NCI-H345 treated with DMSO at 0.1 percent for 48 hours (cell line): Measurements from ENCODE around the gene ARSA.

Experiments used
- DNase-seq: peaks from one replicate; lab custom pipeline; 2025; ENCODE audit not compliant: unreplicated experiment; lab: John Stamatoyannopoulos, UW

The ARSA gene

DNA sequence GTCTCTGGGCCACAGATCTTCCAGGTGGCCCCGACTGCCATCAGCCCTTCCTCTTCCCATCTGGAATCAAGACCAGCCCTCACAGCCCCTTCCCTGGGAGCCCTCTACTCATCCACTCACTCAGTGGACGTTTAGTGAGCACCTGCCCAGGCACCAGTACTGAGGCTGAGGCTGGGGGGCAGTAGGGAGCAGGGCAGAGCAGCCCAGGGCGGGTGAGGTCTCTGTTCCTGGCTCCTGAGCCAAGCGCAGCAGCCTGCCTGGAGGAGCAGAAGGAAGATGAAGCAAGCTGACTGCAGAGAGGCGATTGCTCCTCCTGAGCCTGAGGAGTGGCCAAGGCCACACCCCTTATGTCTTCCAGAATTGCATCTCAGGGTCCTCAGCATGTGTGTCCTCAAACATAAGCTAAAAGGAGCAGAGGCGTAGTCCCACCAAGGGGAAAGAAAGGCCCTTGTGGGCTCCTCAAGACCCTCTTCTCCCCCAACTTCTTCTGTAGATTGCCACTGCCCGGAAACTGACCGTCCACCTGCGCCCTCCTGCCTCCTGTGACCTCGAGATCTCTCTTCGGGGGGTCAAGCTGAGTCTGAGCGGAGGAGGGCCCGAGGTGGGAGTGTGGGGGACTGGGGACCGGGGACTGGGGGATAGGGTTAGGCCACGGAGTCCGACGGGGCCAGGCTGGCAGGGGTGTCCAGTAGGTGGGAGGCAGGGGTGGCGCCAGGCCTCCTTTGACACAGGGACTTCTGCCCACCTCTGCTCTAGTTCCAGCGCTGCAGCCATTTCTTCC, 21.6 kb downstream of the ARSA start:
- no peak for DNase-seq

DNA sequence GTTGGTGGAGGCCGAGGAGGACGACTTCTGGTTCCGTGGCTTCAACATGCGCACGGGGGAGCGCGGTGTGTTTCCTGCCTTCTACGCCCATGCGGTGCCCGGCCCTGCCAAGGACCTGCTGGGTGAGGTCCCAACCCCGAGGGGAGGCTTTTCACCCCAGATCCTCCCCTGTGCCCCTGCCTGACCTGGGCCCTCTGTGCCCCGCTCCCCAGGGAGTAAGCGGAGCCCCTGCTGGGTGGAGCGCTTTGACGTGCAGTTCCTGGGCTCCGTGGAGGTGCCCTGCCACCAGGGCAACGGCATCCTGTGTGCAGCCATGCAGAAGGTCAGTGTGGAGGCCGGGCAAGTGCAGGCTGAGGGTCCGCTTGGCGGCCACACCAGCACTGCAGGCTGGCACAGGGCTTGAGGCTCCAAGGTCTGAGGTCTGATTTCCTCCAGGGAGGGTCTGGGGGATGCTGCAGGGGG, 22.3 kb downstream of the ARSA start:
- no peak for DNase-seq

DNA sequence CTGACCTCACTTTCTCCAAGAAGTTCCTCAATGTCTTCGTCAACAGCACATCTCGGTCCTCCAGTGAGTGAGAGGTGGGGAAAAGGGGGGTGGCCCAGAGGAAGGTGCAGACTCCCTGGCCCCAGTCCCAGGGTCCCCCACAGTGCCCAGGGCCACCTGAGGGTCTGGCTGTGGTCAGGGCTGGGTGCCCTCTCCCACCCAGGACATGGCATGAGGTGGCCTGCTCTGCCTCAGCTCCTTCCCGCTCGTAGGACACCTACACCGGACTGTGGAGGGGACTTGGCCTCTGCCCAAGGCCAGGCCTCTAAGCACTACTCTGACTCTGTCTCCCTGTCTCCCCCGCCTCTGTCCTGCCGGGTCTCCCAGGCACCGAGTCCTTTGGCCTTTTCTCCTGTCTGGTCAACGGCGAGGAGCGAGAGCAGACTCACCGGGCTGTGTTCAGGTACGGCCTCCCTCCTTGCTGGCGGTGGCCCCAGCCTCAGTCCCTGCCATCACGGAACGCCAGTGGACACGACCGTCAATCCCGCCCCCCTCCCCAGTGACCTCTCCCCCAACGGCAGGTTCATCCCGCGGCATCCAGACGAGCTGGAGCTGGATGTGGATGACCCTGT, 22.8 kb downstream of the ARSA start:
- DNase-seq: no peak

DNA sequence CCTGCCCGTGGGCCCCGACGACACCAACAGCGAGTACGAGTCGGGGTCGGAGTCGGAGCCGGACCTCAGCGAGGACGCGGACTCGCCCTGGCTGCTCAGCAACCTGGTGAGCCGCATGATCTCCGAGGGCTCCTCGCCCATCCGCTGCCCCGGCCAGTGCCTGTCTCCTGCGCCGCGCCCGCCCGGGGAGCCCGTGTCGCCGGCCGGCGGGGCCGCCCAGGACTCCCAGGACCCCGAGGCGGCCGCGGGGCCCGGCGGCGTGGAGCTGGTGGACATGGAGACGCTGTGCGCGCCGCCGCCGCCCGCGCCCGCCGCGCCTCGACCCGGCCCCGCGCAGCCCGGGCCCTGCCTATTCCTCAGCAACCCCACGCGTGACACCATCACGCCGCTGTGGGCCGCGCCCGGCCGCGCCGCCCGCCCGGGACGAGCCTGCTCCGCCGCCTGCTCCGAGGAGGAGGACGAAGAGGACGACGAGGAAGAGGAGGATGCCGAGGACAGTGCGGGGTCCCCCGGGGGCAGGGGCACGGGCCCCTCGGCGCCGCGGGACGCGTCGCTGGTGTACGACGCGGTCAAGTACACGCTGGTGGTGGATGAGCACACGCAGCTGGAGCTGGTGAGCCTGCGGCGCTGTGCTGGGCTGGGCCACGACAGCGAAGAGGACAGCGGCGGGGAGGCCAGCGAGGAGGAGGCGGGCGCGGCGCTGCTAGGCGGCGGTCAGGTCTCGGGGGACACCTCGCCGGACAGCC, 23.5 kb downstream of the ARSA start:
- no peak for DNase-seq

DNA sequence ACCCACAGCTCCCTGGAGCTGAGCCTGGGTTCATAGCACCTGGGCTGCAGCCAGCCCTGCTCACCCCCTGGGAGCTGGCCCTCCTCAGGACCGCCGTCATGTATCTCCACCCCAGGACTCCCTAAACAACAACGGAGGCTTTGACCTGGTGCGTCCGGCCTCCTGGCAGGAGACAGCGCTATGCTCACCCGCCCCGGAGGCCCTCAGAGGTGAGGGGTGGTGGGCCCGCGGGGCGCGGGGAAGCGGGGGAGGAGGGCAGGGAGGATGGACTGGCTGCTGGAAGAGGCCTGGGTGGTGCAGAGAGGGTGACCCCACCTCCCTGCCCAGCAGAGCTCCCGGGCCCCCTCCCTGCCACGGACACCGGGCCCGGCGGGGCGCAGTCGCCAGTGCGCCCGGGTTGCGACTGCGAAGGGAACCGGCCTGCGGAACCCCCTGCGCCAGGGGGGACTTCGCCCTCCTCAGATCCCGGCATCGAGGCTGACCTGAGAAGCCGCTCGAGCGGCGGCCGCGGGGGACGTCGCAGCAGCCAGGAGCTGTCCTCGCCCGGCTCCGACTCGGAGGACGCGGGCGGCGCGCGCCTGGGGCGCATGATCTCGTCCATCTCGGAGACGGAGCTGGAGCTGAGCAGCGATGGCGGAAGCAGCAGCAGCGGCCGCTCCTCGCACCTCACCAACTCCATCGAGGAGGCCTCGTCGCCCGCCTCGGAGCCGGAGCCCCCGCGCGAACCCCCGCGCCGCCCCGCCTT, 24.3 kb downstream of the ARSA start:
- no peak for DNase-seq

DNA sequence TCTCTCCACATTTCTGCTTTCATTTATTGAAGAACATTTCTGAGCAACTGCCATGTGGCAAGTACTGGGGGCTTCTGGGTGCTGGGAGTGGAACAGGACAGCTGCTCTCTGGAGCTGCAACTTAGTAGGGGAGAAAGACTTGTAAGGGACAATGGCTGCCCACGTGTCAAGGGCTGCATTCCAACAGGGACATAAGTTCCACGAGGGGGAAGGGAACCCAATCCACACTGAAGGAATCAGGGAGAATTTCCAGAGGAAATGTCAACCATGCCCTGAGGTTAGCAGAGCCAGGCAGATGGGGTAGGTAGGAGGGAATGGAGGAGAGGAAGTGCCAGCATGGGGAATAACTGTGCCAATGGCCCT, 25.6 kb downstream of the ARSA start:
- DNase-seq: no peak

DNA sequence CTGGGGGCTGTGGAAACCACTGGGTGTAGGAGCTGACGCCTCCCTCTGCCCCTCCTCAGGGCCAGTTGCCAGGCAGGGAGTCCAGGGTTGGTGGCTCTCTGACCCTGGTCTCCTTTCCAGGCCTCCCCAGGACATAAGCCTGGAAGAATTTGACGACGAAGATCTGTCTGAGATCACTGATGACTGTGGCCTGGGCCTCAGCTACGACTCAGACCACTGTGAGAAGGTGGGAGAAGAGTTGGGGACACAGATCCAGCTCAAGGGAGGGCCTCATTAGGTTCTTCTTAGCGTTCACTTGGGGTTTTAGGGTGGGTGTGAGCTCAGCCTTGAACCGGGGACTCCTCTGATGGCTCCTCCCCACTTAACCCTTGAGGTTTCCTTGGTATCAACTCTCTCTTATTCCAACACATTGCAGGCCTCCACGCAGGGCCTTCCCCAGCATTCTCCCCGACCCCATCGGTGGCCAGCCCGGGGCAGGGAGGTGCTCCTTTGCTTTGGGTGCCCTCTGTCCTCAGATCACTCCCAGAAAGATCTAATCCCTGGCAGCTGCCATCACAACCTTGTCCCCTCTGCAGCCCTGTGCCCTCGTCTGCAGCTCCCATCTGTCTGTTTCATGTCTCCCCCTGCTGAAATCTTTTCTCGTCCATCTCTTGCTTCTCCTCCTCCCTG, 26.1 kb downstream of the ARSA start:
- no peak for DNase-seq

DNA sequence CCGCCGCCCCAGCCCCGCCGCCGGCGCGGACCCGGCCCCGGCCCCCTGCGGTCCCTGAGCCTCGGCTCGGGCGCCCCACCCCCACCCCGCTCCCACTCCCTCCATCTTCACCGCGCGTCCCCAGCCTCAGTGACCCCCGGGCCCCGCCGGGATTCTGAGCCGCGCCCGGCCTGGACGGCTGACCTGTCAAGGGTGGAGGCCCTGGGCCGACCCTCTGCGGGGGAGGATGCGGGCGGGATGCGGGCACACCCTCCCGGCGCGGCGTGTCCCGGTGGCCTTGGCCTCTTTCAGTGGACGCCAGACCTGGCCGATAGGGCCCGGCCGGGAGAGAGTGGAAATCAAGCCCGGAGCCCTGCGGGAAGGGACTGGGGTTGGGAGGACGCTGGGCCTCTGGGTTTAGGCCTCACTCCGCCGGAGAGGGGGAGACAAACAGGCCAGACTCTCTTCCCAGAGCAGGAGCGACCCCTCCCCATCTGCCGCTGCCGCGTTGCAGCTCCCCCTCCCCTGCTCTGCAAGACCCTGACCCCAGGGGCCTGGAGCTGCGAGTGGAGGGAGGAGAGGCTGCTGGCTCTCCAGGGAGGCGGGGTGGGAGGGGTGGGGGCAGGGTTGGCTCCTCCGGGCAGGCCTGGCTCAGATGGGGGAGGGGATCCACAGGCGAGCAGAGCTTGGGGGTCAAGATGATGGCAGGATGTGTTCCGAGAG, 26.8 kb downstream of the ARSA start:
- DNase-seq: no peak

DNA sequence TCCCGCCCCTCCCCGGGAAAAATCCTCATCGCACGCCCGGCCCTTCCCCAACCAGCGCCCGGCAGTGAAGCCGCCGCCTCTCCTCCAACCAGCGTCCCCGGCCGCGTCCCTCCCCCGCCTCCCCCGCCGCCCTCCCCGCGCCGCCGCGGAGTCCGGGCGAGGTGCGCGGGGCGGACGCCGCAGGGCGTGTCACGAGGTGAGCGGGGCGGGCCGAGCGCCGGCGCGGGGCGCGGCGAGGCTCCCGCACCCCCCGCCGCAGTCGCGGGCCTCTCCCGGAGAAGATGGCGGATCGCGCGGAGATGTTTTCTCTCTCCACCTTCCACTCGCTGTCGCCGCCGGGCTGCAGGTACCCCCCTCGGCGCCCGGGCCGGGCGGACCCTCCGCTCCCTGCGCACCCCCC, 27.4 kb downstream of the ARSA start, which contains the start of gene MAPK8IP2:
MAPK8IP2 (plus strand) TSS at position 256 of the 400 bp plus-strand sequence; CDS start at position 282, 26 bp downstream.
- no peak for DNase-seq

DNA sequence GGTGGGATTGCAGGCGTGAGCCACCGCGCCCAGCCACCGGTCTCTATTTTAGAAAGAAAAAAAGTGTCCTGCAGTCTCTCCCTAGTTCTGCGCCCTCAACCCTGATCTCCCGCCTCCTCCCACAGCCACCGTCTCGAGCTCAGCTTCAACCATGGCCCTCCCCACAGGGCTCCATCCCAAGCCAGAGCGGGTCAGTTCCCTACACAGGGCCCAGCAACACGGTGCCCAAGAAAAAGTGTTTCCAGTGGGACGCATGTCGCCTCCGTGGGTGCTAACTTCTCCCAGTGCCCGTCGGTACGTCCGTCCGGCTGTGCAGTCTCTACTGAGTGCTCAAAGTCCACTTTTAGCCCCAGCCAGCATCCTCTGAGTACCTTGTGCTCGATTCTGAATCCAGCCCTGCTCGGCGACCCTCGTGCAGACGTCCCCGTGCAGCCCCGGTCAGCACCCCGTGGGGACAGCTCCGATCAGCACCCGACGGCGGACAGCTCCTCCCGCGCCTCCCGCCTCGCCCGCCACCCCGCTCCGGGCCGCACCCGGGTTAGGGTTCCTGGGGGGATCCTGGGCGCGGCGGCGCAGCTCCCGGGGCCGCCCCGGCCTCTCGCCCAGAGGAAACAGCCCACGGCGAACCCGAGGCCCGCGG, 28.0 kb downstream of the ARSA start:
- no peak for DNase-seq

DNA sequence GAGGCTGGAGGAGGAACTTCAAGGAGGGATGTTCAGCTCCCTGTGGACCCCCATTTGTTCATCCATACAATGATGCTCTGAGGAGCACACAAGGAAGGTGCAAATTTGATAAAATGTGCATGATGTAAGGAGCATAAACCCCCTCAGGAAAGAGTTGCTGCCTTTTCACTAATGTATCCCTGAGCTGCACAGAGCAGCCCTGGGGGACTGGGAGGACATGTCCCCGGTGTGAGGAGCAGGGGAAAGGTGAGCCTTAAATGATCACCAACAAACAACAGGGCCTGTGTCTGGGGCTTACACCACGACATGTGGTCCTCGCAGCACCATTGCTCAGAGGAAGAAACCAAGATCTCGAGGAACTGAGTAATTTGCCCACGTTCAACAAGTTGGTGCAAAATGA, 30.9 kb downstream of the ARSA start:
- DNase-seq: no peak

DNA sequence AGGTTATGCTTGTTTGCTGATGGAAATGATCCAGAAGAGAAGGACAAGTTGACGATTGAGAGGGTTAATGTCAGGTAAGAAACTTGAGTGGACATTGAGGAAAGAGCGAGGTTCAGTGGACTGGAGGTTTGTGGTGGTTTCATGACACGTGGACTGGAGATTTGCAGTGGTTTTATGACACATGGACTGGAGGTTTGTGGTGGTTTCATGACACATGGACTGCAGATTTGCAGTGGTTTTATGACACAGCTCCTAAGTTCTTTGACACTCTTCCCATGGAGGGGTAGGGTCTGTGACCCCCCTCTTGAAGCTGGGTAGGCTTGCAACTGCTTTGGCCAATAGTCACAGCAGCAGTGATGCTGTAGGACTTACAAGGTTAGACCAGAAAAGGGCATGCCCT, 32.8 kb downstream of the ARSA start:
- DNase-seq: no peak

DNA sequence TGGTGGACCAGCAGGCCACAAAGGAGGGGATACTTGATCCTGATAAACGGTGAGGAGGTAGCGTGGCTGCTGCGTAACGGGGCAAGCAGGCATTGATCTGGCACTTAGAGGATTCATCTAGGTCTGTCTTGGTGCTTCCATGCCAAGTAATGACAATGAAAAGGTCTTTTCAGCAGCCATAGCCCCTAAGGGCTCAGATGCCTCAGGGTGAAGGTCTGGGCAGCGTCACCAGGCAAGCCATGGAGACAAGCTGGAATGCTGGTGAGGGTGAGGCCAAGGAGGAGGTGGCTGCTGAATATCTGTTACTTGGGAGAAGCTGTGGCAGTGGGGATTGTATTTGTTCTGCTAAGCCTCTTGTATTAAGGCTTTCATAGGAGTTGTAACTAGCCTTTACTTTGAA, 40.5 kb downstream of the ARSA start:
- DNase-seq: no peak

DNA sequence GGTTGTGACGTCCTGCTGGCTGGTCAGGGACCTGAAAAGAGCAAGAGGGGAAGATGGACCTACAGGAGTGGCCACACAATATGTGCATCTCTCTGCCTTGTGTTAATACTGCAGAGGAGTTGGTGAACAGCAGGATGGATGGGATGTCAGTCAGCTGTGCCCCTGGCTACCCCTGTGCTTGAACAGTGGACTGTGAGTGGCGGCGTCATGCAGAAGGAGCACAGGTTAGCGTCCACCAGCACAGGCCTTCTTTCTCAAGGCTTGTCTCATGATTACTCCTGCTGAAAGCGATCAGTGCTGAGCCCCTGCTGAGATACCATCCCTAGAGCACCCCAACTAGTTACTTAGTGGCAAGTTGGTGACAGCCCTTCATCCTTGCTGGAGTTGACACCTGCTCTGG, 41.5 kb downstream of the ARSA start:
- DNase-seq: no peak

DNA sequence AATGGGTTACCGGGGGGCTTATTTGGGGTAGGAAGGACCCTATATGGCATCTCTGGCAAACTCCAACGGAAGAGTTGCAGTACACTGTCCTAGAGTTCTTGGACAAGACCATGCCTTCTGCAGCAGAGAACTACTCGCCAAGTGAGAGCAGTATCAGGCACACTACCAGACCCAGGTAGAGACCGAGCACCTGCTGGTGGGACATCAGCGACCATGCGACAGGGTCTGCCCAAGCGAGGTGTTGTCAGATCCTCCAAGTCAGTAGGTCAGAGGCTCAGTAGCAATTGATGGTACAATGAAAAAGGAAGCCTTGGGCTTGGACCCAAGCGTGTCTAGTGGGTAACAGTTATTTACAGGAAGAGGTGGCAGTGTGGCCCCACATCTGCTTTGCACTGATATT, 42.2 kb downstream of the ARSA start:
- no peak for DNase-seq

DNA sequence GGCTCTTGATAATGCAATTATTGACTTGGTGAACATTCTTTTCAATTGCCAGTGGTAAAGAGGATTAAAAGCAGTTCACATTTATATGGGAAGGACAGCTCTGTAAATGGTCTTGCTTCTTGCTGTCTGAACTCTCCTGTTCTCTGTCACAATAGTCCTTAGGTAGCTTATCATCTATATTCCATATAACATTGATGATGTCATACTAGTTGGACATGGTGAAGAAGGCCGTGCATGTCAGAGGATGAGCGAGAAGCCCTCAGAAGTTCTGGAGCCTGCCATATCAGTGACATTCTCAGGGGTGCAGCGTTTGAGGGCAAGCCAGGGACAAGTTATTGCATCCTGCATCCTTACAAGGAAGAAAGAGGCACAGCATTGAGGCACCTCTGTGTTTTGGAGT, 42.7 kb downstream of the ARSA start:
- DNase-seq: no peak

DNA sequence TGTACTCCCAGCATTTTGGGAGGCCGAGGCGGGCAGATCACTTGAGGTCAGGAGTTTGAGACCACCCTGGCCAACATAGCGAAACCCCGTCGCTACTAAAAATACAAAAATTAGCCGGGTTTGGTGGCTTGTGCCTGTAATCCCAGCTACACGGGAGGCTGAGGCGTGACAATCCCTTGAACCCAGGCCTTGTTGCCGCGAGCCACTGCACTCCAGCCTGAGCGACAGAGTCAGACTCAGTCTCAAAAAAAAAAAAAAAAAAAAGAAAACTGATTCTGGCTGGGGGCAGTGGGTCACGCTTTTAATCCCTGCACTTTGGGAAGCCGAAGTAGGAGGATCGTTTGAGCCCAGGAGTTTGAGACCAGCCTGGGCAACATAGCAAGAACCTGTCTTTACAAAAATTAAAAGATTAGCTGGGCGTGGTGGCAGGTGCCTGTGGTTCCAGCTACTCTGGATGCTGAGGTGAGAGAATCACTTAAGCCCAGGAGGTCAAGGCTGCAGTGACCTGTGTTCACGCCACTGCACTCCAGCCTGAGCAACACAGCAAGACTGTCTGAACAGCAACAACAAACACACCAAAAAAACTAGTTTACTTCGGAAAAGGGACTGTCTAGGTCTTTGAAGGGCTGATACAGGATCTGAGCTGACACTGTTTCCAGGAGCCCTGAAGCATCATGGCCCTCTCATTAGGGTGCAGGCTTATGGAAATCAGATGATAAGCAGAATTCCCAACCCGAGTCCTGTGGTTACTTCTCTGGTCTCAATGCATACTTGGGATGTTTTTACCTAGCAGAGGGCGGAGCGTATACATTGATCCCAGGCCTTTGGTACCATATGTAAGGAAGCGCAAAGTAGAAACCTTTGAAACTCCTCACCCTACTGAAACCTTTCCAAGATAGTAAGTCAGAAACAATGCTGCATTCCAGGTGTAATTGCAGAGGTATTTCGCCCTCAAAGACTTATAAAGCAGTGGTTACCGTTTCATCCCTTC, 43.6 kb downstream of the ARSA start:
- no peak for DNase-seq

DNA sequence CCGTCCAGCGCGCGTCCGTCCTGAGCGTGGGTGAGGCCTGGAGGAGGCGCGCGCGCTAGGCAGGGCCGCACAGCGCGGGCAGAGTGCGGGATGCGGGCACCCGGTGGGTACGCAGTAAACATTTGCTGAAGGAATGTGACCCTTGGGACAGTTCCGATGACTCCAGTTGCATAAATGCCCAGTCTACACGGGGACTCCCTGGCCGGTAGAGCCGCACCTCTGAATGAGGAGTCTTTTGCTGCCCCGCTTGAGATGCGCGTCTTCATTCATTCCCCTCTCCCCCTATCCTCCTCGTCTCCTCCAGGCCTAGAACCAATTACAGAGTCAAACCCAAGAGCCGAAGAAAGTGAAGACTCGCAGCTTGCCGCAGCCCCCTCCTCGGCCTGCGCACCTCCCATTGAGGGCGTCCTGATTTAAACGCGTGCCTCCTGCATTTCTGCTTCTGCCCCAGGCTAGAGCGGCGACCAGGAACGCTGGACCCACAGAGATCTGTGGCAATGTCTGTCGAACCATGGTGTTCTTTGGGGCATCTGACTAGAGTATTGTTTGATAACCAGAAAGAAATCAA, 44.6 kb downstream of the ARSA start:
- no peak for DNase-seq
